GM10248 (cell line): Measurements from ENCODE around the gene CUX1.
"Not testable (repeated sequence)": the region's sequence is repeated elsewhere in the genome, so short reads cannot be mapped to it uniquely, and the experiment has no call there.

Experiments used
- CTCF ChIA-PET: fragments of 300-600 bp; sonication (Branson Sonifier 250); formaldehyde crosslinking; extraction: SDS; loops from one replicate; lab custom pipeline; 2021; ENCODE audit warnings: antibody characterized with exemption; lab: Yijun Ruan, JAX
- POLR2A ChIA-PET: fragments of 350-650 bp; sonication (Branson Sonifier 250); formaldehyde crosslinking; extraction: SDS; loops from one replicate; lab custom pipeline; 2020; ENCODE audit warnings: antibody characterized with exemption; lab: Yijun Ruan, JAX
- DNase-seq: peaks from one replicate; pipeline ENCODE4 v3.0.0; 2012; ENCODE audit errors: extremely low spot score
- TF ChIP-seq, protein P1 (sequence below): IDR thresholded peaks from 2 replicates; pipeline ENCODE4 v1.5.1; 2012; ENCODE audit warnings: mild to moderate bottlenecking, low read depth; ENCODE audit errors: extremely low read depth, missing control alignments, control extremely low read depth

Gene CUX1

GRCh38 chr7:102012941-102013461 lies 195.6 kb downstream of the CUX1 start:
- POLR2A ChIA-PET: no interaction called here
- TF ChIP-seq, protein P1, sequence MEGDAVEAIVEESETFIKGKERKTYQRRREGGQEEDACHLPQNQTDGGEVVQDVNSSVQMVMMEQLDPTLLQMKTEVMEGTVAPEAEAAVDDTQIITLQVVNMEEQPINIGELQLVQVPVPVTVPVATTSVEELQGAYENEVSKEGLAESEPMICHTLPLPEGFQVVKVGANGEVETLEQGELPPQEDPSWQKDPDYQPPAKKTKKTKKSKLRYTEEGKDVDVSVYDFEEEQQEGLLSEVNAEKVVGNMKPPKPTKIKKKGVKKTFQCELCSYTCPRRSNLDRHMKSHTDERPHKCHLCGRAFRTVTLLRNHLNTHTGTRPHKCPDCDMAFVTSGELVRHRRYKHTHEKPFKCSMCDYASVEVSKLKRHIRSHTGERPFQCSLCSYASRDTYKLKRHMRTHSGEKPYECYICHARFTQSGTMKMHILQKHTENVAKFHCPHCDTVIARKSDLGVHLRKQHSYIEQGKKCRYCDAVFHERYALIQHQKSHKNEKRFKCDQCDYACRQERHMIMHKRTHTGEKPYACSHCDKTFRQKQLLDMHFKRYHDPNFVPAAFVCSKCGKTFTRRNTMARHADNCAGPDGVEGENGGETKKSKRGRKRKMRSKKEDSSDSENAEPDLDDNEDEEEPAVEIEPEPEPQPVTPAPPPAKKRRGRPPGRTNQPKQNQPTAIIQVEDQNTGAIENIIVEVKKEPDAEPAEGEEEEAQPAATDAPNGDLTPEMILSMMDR: no peak
- CTCF ChIA-PET: interaction anchor here (0.9 kb wide), 2 partner anchors 9 to 41 kb away, joined by 3 read pairs; no protein-coding TSS in a partner anchor
- DNase-seq: no peak

DNA sequence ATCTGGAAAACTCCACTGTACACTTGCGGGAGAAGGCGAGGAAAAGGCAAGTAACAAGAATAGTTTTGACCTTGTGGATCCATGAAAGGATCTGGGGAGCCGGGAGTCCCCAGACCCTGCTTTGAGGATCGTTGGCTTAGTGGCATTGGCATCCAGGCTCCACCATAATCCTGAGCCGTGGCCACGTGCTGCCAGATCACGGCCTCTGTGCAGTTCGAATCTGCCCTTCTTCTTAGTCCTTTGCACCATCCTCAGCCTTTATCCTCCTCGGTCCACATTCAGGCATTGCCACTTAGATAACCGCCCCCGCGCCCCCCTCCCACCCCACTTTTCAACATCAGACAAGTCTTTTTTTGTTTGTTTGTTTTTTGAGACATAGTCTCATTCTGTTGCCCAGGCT lies 201.4 kb downstream of the CUX1 start:
- DNase-seq: no peak
- POLR2A ChIA-PET: no interaction called here
- CTCF ChIA-PET: no interaction called here
- TF ChIP-seq, protein P1: no peak

GRCh38 chr7:102019461-102019860 lies 202.0 kb downstream of the CUX1 start:
- CTCF ChIA-PET: no interaction called here
- TF ChIP-seq, protein P1: no peak
- no peak for DNase-seq
- POLR2A ChIA-PET: no interaction called here

GRCh38 chr7:102021841-102022618 lies 204.6 kb downstream of the CUX1 start:
- no peak for DNase-seq
- ChIA-PET POLR2A (no interaction called here), CTCF (interaction anchor here (1.3 to 1.8 kb wide), 2 partner anchors 14 to 17 kb away, joined by 3 to 4 read pairs; no protein-coding TSS in a partner anchor)
- TF ChIP-seq, protein P1: no peak

DNA sequence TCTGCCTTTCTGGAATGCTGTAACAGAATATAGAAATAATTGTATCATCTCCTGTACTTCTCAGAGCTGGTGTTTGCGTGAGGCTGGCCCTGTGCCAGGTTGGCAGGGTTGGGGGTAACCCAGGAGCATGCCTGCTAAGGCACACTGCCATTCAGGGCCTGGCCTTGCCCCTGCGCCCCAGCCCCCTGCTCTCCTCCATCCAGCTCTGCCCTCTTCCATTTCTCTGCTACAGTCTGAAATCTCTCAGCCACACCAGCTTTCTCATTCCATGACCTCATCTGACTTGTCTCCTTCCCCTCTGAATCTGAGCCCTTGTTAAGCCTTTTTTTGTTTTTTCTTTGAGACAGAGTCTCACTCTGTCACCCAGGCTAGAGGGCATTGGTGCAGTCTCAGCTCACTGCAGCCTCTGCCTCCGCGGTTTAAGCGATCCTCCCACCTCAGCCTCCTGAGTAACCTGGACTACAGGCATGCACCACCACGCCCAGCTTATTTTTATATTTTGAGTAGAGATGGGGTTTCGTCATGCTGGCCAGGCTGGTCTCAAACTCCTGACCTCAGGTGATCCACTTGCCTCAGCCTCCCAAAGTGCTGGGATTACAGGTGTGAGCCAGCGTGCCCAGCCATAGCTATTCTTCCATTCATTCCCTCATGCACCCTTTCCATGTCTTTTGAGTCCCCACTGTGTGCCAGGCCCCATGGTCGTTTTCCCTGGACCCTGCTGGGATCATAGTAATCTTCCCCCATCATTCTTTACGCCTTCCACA lies 206.8 kb downstream of the CUX1 start:
- DNase-seq: no peak
- TF ChIP-seq, protein P1: no peak
- ChIA-PET POLR2A (no interaction called here), CTCF (interaction anchor here (2.2 kb wide), 1 partner anchor 22 kb away, joined by 4 read pairs; no protein-coding TSS in a partner anchor)

- POLR2A ChIA-PET: no interaction called here
- TF ChIP-seq, protein P1: no peak
- CTCF ChIA-PET: interaction anchor here (2.2 kb wide), 1 partner anchor 21 kb away, joined by 4 read pairs; no protein-coding TSS in a partner anchor
- DNase-seq: no peak
Measured at GRCh38 chr7:102024769-102025391, 207.5 kb downstream of the CUX1 start.

DNA sequence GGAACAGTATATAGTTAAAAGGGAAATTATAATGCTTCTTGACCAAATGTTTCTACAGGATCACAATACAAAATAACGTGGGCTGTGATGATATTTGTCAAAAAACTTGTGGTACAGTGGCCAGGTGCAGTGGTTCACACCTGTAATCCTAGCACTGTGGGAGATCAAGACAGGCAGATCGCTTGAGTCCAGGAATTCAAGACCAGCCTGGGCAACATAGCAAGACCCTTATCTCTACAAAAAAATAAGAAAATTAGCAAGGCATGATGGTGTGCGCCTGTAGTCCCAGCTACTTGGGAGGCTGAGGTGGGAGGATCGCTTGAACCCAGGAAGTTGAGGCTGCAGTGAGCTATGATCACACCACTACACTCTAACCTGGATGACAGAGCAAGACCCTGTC lies 208.4 kb downstream of the CUX1 start:
- CTCF ChIA-PET, POLR2A ChIA-PET, DNase-seq: not testable (repeated sequence)
